ENCODE data around the gene IL22.

IL22 gene

GRCh38 chr12:68264158-68264855, 10.9 kb upstream of the IL22 start:
- DNase-seq (ENCODE audit: low read depth in 2 of 3, low spot score in 2 of 3) = no peak

GRCh38 chr12:68263366-68263765, 10.0 kb upstream of the IL22 start:
- no peak for DNase-seq (ENCODE audit: low read depth in 2 of 3, low spot score in 2 of 3)

- no peak for DNase-seq (ENCODE audit: low read depth in 2 of 3, low spot score in 2 of 3)
These were observed 8.5 kb upstream of the IL22 start for GRCh38 chr12:68261896-68262295.

DNA sequence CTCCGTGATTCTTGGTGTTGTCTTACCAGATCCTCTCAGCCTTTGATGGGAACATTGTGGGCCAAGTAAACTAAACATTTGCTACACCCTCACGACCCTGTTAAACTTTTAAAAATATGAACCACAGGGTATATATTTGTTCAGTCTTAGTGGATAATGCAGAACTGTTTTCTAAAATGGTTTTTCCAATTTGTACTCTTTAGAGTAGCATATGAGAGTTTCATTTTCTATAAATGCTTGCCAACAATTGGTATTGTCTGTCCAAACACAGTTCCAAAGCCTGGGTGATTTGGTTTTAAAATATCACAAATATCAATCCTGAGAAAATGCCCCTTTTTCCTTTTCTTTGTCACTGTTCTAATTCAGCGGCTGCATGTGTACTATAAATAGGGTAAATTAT, 6.7 kb upstream of the IL22 start:
- no peak for DNase-seq (ENCODE audit: low read depth in 2 of 3, low spot score in 2 of 3)

DNA sequence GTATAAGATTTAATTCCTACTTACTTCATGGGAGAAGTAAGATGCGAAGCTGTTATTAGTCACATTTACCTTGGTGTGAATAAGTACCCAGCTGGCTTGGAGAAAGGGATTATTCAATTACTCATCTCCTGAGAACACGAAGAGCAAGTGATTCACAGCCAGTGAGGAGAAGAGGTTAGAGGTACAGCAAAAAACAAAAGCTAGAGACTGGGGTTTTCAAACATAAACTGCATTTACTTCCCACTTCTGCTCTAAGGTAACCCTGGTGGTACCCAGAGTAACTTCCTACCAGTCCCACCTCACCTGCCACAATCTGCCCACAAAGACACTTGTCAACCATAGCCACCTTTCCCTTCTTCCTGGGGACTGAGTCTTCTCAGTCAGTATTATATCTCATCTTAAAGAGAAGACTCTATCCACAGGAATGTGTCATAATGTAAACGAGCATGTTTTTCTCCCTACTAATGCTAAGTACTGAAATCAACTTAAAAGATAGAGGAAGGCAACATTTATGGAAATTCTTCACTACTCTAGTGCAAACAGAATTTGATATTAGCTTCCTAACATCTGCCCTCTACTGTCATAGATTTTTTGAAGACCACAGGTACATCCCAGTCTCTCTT, 6.0 kb upstream of the IL22 start:
- no peak for DNase-seq (ENCODE audit: low read depth in 2 of 3, low spot score in 2 of 3)

GRCh38 chr12:68252077-68252476, 1.3 kb downstream of the IL22 start:
- DNase-seq (ENCODE audit: low read depth in 2 of 3, low spot score in 2 of 3) = no peak

- no peak for DNase-seq (ENCODE audit: low read depth in 2 of 3, low spot score in 2 of 3)
These were observed 3.0 kb downstream of the IL22 start for GRCh38 chr12:68250454-68250853.

- no peak for DNase-seq (ENCODE audit: low read depth in 2 of 3, low spot score in 2 of 3)
These were observed 5.6 kb downstream of the IL22 start for GRCh38 chr12:68247785-68248184.

DNA sequence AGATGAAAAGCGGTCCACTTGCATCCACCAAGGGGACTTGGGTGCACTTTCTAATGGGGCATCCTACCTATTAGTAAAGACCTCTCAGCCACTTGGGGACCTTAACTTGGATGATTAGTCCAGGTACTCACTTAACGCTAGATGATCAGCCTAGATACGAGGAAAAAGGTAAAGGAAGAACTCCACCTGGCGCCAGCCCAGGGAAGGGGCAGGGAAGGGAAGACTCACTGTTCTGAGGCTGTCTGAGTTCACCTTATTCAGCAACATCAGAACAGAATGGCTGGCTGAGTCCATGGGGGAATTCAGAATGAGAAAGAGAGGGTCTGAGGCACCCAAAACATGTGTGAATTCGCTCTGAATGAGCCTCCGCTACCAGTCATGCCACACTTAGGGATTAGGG, 7.1 kb downstream of the IL22 start:
- DNase-seq (ENCODE audit: low read depth in 2 of 3, low spot score in 2 of 3) = no peak

GRCh38 chr12:68245180-68246021, 8.0 kb downstream of the IL22 start:
- no peak for DNase-seq (ENCODE audit: low read depth in 2 of 3, low spot score in 2 of 3)

GRCh38 chr12:68242777-68243176, 10.6 kb downstream of the IL22 start:
- DNase-seq (ENCODE audit: low read depth in 2 of 3, low spot score in 2 of 3) = no peak

DNA sequence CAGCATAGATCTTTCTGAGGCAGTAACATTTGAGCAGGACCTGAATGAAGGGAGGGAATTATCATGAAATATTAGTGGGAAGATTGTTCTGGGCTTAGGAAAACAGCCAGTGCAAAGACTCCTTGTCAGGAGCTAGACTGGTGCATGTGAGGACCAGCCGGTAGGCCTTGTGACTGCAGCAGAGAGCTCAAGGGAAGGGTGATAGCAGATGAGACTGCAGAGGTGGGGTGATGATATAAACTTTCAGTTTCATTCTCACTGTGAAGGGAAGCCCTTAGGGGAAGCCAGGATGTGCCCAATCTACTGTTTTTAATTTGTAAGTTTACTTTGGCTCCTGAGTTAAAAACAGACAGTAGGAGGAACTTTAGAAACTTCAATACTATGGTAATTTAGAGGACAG, 12.4 kb downstream of the IL22 start:
- no peak for DNase-seq (ENCODE audit: low read depth in 2 of 3, low spot score in 2 of 3)

DNA sequence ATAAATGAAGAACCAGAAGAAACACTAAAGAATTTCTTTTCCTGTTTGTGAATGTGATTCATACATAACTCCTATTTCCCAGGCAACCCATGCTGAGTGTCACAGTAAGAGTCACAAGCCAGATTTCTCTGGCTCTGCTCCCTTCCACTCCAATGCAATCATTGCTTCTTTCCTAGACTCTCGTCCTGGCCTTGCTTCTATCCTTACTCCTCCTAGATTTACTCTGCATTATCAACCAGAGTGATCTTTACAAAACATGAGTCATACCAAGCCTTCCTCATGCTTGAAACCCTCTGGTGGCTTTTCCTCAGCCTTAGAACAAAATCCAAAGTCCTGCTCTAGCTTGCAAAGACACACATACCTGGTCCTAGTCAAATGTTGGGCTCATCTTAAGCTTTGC, 13.3 kb downstream of the IL22 start:
- DNase-seq (ENCODE audit: low read depth in 2 of 3, low spot score in 2 of 3) = no peak

- no peak for DNase-seq (ENCODE audit: low read depth in 2 of 3, low spot score in 2 of 3)
These were observed 14.0 kb downstream of the IL22 start for GRCh38 chr12:68239309-68239982.

DNA sequence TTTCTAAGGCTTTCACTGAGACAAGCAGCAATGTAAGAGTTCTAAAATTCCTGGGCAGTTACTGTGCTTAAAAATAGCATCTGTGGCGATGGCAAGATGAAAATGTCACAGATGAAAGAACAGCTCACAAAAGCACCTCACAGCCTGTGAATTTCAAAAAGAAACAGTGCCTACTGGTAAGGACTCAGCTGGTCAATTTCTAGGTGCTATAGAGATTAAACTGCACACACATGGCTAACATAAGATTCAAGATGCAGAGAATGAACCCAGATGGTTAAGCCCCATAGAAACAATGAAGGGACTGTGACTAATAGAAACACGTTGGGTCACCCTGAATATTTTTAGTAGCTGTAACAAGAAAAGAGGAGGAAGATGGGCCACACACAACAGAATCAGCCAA, 15.8 kb downstream of the IL22 start:
- no peak for DNase-seq (ENCODE audit: low read depth in 2 of 3, low spot score in 2 of 3)

- DNase-seq (ENCODE audit: low read depth in 2 of 3, low spot score in 2 of 3) = no peak
These were observed 16.3 kb downstream of the IL22 start for GRCh38 chr12:68237078-68237477.

DNA sequence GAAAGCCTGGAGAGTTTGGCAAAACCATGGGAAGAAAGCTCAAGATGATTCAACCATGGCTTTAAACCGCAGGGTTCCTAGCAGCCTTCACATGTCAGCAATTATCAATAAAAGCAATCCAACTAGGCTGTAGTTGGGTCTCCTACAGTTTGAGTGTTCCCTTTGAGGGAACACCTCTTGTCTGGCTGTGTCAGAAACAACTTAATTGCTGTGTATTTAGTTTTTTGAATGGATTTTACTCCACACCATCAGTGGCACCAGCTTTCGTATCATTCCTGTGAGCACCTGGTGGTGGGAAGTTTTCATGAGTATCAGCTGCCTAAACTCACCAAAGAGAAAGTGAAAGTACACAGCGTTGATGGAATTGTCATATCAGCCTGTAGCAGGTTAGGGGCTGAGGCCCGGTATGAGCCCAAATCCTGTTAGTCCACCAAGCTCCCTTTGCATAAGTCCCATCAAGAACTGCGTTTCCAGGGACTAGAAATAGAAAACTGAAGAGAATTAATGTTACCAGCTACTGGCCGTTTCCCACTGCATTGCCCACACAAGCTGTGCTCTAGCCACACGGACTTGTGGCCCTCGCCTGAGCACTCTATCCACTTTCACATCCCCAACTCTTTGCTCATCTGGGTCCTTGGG, 16.9 kb downstream of the IL22 start:
- no peak for DNase-seq (ENCODE audit: low read depth in 2 of 3, low spot score in 2 of 3)

DNA sequence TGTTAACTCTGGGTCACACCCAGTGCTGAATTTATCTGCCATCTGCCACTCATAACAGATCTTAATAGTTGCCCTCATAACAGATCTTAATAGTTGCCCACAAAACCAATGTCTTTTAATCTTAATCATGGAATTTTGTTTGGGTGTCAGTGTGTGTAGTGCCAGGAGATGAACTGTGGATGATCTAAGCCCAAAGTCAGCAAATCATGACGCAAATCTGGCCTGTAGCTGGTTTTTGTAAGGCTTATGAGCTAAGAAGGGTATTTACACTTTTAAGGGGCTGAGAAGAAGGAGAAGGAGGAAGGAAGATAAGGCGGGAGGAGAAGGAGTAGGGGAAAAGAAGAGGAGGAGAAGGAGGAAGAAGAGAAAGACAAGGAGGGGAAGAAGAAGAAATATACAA, 17.8 kb downstream of the IL22 start:
- no peak for DNase-seq (ENCODE audit: low read depth in 2 of 3, low spot score in 2 of 3)

GRCh38 chr12:68234140-68234539, 19.3 kb downstream of the IL22 start:
- DNase-seq (ENCODE audit: low read depth in 2 of 3, low spot score in 2 of 3) = no peak

- no peak for DNase-seq (ENCODE audit: low read depth in 2 of 3, low spot score in 2 of 3)
These were observed 19.9 kb downstream of the IL22 start for GRCh38 chr12:68233498-68233897.

GRCh38 chr12:68231691-68232090, 21.7 kb downstream of the IL22 start:
- DNase-seq (ENCODE audit: low read depth in 2 of 3, low spot score in 2 of 3) = no peak
